GM12874 (cell line): Measurements from ENCODE around the gene SCN4A.

Experiments used
- CTCF ChIP-seq: IDR thresholded peaks from 2 replicates; pipeline ENCODE4 v1.5.1; 2011; ENCODE audit warnings: low read depth, mild to moderate bottlenecking, control low read depth, low read length, moderate library complexity; ENCODE audit not compliant: insufficient read depth

The SCN4A gene

GRCh38 chr17:64008830-64009229, 36.1 kb upstream of the SCN4A start:
- TF ChIP-seq CTCF = no peak

GRCh38 chr17:64008346-64008745, 35.6 kb upstream of the SCN4A start:
- TF ChIP-seq CTCF = no peak

DNA sequence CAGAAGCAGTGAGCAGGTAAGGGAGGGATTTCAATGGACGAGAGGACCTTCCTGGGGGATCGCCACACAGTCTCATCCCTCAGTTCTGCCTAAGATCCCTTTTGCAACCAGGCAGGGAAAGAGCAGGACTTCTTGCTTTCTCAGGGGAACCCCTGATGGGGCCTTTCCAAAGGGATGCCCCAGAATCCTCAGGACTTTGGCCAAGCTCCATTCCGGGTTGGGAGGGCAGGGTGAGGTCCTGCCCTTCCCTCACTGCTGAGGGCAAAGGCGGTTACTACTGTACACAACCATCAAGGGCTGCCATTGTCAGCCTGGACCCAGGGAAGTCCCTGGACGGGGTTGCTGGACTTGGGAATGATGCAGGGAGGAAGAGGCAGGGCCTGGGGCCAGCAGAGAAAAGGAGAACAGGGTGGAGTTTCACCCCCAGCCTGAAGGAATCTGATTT, 35.1 kb upstream of the SCN4A start:
- no peak for TF ChIP-seq CTCF

GRCh38 chr17:64006361-64007088, 33.8 kb upstream of the SCN4A start:
- TF ChIP-seq CTCF = no peak

DNA sequence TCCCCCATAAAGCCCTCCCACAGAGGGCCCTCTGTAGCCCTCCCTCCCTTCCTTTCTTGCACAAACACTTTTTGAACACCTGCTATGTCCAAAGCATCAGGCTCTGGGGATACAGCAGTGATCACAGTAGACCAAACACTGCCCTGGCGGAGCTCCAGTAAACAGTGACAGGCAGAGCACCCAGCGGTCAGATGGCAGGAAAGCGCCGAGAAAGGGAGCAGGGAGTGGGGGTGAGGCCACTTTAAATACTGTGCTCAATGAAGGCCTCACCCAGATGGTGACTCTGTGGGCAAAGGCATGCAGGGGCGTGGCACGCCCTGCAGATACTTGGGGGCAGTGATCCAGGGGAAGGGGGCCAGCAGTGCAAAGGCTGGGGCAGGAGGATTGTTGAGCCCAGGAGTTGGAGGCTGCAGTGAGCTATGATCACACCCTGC, 33.0 kb upstream of the SCN4A start:
- no peak for TF ChIP-seq CTCF

DNA sequence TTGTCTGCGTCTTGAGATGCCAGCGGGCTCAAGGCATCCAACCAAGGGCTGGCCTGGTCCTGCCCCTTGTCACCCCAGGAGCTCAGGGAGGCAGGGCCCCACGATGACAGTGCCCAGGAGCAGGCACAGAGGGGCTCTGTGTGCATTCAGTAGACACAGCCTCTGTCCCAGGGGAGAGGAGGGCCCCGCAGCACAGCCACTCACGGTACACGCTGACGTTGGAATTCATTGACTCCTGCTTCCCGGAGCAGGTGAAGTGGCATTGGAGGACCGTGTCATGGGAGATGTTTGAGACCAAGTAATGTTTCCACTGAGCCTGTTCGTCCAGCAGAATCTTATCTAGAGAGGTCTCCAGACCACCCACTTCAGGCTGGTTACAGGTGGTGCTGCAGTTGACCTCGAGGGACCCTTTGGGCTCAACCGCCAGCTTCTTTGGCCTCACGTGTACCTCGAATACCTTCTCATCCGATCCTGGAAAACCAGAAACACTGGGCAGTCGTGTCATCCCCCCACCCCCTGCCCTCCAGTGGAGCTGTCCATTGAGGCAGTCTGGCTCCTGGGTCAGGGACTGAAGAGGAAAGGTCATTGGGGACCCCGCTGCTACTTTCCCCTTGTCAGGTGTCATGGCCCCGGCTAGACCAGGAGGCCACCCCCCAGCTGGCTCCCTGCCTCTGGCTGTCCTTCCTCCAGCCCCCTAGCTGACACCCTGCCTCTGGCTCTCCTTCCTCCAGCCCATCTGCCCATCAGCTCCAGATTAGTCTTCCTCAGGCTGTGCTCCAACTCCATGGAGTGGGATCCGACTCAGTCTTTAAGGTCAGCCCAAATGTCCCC, 32.4 kb upstream of the SCN4A start:
- TF ChIP-seq CTCF = no peak

DNA sequence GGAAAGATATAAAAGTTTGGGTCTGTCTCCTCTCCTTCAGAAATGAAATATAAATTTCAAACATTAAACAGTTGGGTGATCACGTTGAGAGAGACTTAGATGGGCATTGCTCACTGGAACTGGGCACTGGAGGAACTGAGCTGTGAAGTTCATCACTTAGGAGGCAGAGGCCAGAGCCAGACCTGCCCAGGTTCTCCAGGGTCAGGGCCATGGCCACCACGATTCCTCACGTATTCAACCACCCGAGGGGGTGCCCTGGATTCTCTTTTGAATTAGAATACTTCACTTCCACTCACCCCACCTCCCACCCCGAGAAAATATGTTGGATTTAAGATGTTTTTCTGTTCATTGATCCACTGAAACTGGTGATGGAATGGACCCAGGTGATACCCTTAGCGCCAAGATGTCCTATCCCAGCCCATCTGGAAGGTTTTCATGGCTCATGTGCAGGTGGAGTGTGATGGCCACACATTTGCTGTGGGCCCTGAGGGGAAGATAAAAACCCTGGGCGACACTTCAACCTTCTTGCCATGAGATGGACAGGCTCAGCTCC, 31.6 kb upstream of the SCN4A start:
- no peak for TF ChIP-seq CTCF
